Activated CD4-positive, alpha-beta T cell treated with anti-CD3 and anti-CD28 coated beads, Interleukin-2, amount 50 U/mL, for 4 hours (primary cell): ENCODE measurements around the gene SGCA.
A peak's percentile ranks its signal among the peaks of the same experiment; 100 is the strongest.

Experiments used
- DNase-seq, 2 experiments: peaks; one replicate each; pipeline ENCODE4 v3.0.0-alpha.2; 2020

Gene SGCA

DNA sequence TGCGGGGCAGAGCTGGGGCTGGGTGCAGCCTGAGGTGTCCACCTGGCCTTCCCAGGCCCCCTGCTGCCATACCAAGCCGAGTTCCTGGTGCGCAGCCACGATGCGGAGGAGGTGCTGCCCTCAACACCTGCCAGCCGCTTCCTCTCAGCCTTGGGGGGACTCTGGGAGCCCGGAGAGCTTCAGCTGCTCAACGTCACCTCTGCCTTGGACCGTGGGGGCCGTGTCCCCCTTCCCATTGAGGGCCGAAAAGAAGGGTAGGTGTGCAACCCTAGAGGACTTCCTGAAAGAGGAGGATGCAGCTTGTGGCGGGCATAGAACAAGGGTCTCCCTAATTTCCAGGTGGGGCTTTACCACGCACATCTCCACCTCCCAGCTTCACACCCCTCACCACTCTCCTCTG is 2.5 kb downstream of the SGCA start:
- DNase-seq, result no peak

DNA sequence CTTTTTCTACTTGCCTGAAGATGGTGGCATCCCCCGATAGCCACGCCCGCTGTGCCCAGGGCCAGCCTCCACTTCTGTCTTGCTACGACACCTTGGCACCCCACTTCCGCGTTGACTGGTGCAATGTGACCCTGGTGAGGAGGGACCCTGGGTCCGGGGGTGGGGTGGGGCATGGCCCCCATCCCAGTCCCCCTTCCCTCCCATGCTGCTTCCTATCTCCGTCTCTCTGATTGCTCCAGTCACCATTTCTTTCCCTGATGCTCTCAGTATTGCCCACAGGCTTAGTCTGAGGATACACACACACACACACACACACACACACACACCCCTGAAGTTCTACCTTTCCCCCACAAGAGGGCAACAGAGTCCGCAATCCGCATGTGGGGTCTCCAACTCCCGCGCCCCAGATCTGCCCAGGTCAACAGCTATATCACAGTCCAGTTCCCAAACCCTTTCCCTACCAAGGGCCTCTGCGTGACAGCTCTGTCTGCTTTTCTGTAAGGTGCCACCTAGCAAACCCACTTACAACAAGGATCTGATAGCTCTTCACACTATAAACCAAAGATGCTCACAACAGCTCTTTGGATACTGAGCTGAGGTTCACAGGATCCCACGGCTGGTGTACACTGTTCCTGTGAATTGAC is 3.4 kb downstream of the SGCA start:
- DNase-seq, result peak; percentile 33 to 39

DNA sequence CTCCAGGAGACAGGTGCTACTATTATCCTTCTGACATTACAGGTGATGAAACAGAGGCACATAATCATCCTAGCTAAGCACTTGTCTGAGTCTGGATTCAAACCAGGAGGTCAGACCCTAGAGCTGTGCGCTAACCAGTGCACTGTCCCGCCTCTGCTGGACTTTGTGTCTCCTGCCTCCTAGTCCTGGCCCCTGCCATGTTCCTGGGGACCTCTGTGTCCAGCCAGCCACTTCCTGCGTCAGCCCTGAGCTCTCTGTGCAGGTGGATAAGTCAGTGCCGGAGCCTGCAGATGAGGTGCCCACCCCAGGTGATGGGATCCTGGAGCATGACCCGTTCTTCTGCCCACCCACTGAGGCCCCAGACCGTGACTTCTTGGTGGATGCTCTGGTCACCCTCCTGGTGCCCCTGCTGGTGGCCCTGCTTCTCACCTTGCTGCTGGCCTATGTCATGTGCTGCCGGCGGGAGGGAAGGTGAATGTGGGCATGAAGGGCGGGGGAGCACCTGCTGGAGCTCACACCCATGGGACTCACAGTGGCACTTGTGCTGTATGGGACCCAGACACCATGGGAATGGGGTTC is 4.2 kb downstream of the SGCA start:
- DNase-seq, result no peak

DNA sequence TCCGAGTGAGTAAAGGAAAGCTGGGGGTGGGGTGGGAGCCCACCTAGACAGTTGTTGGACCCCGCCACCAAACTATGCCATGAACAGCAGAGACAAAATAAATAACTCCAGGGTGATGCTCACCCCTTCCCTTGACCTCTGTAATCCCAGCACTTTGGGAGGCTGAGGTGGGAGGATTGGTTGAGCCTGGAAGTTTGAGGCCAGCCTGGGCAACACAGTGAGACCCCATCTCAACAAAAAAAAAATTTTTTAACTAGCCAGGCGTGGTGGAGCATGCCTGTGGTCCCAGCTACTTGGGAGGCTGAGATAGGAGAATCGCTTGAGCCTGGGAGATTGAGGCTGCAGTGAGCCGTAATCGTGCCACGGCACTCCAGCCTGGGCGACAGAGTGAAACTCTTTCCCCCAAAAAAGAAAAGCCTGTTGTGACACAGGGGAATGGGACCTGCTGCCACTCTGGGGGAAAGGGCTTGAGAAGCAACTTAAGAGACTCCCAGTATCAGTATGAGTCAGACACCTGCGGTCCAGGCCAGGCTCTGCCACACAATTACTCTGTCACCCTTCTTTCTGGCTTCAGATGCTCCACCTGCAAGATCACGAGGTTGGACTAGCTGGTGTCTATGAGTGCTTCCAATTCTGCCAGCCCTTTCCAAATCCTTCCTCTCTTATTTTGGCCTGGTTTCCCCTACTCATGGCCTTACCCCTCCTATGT is 5.0 kb downstream of the SGCA start:
- DNase-seq, result no peak

DNA sequence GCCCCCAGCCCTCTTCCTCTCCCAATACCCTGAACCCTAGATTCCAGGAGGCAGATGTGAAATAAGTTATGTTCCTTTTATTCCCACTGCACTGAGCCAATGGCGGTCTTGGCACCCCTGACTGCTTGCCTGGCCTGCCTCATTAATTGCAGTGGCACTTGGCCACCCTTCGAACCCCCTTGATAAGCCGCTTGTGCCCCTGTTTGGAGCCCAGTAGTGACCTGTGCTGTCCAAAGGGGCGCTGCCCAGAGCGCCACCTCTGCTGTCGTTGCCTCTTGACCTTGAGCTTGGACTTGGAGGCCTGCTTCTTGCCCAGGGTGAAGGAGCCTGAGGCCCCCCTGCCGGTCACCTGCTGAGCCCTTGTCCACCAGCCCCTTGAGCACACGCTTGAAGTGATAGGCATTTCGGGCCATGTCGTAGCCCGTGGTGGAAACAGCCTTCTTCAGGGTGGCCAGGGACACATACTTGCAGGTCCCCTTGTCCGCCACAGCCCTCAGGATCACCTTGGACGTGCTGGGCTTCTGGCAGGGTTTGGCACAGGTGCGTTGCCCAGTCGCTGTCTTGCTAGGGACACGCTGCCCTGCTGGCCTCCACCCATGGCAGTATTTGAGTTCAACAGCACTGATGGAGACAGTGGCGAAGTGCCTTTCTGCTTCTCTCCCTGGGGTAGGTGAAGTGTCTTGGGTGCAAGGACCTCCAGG is 5.7 kb downstream of the SGCA start:
- DNase-seq, result no peak

DNA sequence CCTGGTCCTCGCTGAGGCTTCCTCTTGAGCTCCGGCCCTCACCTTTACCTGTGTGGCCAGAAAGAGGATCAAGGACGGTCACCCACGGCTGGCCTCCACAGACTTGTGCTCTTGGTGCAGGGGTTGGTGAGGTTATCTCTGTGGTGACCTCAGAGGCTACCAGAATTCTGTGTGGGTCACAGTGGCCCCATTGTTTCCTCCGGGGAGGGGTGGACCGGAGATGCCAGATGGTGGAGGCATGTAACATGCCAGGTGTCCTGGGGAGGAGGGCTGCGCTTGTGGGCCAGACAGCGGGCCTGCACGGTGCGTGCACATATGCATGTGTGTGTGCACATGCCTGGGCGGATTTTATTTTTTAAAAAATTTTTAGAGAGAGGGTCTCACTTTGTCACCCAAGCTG is 6.3 kb downstream of the SGCA start:
- no peak for DNase-seq

DNA sequence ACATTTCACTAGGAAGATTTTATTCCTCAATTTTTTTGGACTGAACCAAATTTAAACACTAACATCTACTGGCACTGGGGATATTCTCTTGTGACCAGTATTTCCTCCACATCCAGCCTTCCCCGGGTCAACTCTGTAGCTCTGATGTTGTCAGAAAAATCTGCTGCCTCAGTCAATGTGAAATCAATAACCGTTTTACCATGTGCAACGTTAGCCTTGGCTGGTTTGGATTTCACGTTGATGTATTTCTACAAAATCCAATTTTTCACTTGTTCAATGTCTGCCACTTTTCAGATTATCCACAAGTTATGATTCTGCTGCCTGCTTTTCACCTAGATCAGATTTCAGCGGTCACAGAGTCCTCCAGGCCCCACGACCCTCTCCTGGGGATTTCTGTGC is 7.1 kb downstream of the SGCA start:
- no peak for DNase-seq

DNA sequence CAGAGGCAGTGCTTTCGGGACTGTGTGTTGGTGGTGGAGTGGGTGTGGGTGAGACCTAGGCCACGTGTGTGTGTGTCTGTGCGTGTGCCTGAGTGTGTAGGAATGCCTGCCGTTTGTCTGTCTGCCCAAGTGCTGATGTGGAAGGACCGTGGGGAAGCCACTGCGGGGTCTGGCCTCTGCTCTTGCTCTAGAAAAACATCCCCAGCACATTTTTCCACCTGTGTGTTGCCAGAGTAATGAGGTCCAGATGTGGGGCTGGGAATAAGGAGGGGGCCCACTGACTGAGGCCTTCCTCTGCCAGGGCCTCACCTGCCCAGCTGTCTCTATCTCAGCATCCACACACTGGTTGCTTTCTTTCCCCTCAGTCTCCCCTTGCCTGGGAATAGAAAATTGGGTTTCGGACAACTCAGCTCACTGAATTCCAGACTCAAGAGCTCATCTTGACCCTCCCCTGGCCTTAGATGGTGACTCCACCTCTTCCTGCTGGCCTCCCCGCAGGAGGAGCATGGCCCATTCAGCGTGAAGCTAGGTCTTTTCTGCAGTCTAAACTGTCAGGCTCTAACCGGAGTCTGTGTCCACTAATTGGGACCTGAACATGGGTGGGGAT is 7.6 kb downstream of the SGCA start:
- DNase-seq, result no peak

DNA sequence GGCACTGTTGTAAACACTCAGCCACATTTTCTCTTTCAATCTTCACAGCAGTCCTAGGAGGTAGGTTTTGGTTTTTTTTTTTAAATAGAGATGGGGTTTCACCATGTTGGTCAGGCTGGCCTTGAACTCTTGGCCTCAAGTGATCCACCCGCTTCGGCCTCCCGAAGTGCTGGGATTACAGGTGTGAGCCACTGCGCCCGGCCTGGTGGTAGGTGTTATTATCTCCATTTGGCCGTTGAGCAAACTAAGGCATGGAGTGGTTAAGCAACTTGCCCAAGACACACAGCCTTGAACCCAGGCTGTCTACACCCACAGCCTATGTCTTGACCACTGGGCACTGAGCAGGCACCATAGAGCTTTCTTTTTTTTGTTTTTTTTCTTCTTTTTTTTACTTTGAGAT is 8.6 kb downstream of the SGCA start:
- no peak for DNase-seq

DNA sequence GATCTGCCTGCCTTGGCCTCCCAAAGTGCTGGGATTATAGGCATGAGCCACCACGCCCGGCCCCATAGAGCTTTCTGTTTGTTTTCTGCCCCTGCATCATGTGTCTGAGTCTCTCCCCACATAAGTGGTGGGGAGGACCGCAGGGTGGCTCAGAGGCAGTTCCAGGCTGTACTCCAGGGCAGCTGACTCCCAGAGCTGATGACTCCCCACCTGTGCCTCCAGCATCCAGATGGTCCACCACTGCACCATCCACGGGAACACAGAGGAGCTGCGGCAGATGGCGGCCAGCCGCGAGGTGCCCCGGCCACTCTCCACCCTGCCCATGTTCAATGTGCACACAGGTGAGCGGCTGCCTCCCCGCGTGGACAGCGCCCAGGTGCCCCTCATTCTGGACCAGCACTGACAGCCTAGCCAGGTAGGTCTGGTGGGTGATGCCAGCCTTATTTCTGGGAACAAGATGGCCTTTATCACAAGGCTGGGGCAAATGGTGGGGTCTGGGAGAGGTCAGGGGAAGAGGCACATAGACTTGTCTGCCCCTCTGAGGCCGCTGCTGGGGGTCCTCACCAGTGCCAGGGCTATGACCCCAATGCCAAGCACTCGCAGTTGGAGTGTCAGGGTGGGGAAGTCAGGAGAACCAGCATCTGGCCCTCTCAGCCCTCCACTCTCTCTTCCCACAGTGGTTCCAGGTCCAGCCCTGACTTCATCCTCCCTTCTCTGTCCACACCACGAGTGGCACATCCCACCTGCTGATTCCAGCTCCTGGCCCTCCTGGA is 9.4 kb downstream of the SGCA start:
- DNase-seq, result no peak

DNA sequence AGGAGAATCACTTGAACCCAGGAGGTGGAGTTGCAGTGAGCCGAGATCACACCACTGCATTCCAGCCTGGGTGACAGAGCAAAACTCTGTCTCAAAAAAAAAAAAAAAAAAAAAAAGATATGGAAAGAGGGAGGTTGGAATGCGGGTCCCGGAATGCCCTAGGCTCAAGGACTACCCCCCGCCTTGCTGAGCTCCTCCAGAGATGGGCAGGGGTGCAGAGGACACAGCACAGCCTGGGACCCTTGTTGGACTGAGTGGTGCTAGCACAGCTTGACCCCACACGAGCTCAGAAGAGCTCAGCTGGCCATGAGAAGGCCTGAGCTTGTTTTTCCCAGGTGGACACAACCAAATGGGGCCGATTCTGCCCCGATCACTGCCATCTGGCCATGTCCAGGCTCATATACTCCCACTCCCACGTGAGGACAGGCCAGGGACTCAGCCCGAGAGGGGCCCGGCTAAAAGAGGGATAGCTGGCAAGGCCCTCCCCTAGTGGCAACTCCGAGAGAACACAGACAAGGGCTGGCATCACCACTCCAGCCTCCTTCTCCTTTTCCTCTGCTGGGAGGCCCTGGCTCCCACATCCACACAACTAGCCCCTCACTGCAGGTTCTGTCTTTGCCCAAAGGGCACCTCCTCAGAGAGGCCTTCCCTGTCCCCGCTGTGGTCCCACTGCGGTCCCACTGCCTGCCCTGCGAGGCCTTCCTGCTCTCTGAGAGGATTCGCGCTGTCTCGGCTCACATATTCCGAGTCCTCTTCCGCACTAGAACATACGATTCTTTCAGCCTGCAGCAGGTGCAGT is 11.0 kb downstream of the SGCA start:
- no peak for DNase-seq

DNA sequence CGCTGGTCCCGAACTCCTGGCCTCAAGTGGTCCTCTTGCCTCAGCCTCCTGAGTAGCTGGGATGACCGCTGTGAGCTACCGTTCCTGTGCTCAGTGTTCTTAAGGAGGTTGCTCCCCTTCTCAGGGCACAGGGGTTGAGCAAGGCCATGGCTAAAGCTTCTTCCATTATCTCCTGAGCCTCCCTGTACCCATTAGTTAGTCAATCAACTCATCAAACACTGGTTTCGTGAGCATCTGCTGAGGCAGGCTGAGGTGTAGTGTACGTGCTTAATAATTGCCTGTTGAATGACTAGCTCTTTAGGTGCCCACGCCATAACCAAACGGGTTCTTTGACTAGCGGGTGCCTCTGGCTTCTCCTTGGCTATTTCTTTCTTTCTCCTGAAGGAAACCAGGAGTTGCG is 11.7 kb downstream of the SGCA start:
- DNase-seq, result no peak

DNA sequence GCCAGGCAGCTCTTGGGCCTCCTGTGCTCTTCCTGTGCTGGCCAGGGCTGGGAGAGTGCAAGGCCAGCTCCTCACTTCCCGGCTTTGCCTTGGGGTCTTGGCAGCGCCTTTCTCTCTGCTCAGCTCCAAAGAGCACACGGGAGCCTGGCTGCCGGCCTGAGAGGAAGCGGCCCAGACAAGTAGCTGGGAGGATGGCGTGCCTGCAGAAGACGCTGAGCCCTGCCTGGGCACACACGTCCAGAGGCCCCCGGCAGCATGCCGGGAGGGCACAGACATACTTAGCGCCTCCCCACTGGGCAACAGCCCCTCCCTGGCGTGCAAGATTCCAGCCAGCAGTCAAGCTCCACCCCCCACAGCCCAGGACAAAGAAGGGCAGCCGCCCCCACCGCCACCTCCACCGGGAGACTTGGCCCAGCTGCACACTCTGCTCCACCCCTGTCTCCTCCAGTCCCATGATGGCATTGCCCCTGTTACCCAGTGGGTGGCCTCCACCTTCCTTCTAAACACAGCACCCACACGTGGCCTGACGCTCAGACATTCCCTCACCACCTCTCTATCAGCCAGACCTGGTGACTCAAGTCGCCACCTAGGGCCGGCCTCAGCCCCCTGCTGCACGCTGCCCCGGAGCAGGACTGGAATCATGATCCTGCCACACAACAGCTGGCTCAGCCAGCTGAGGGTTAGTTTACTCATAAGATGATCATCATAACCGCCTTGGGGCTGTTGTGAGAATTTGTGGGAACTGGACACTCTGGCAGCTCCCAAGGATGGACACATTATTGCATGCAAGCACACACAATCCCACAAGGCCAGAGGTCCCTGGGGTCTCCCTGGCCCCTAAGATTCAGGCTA is 12.4 kb downstream of the SGCA start:
- DNase-seq, result peak; percentile 41 to 43

DNA sequence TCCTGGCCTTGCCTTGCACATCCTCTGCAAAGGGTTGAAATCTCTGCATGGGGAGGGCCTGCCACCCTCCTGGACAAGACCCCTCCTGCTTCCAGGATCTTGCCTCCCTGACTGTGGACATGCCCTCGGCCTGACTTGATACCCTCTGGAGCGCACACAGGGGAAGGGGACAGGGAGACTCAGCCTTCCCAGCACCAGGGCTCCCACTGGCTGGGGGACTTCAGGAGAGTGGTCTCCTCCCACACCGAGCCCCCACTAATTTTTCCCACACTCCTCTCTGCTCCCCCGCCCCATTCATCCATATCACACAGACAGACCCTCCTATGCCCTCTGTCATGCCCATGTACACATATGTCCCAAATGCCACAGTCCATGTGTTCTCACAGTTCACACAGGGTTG is 14.3 kb downstream of the SGCA start:
- DNase-seq, result no peak

DNA sequence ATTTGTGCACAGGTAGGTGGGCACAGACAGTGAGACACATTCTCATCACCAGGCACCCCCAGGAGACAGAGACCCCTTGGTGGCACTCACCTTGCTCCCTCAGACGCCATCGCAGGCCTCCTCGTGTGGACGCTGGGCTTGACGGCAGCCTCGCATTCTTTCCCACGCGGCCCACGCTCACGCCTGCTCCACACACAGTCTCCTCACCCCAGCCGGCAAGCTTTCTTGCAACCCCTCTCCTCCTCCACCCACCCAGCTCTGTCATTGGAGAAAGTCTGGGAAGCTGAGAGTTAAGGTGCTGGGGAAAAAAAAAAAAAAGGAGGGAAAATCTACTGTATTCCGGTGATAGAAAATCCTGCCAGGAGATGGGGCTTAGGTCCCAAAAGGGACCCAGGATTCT is 14.8 kb downstream of the SGCA start:
- DNase-seq, result no peak

DNA sequence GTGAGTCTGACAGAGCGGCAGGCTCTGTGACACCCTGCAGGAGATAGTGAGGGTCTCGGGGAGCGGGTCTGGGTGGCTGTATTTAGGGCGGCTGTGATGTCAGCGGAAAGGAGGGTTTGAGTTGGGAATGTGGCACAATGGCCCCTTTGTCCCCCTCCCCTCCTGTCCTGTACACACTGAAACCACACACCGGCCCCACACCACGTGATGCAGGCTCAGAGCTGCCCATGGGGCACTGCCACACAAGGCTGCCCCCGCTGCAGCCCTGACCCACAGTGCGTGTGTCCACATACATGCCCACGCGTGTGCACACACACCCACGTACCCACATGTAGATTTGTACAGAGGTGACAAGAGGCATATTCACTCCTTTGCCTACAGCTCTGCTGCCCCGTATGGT is 15.3 kb downstream of the SGCA start:
- DNase-seq, result no peak

DNA sequence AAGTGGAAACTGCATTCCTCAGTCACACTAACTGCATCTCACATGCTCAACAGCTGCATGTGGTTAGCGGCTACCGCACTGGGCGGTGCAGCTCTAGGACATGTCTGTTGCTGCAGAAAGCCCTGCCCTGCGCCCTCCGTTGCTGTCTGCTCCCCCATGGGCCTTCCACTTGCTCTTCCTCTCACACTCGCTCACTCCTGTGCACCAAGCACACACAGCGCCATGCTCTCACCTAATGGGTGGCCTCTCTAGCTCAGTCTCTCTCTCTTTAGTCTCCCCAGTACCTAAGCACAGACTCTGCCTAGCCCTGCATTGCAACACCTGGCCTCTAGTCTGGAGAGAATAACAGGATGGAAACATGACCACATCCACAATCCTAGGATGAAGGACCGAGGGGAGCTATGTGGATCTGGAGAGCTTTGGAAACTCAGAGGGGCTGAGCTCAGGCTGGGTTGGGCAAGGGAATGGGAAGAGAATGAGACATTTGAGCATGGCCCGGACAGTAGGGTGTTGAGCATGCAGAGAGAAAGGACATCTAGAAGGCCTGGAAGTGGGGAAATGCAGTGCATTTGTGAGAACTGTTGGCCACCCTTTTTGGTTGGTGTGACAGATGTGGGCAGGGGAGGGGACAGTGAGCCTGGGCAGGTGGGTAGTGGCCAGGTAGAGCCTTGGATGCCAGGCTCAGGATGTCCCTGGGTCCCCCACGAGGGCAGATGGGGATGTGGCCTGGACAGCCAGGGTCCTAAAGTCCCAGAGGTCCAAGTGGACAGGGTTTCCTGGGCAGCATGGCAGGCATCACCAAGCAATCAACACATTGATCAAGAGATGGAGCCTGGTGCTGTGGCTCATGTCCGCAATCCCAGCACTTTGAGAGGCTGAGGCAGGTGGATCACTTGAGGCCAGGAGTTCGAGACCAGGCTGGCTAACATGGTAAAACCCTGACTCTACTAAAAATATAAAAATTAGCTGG is 16.1 kb downstream of the SGCA start:
- no peak for DNase-seq

DNA sequence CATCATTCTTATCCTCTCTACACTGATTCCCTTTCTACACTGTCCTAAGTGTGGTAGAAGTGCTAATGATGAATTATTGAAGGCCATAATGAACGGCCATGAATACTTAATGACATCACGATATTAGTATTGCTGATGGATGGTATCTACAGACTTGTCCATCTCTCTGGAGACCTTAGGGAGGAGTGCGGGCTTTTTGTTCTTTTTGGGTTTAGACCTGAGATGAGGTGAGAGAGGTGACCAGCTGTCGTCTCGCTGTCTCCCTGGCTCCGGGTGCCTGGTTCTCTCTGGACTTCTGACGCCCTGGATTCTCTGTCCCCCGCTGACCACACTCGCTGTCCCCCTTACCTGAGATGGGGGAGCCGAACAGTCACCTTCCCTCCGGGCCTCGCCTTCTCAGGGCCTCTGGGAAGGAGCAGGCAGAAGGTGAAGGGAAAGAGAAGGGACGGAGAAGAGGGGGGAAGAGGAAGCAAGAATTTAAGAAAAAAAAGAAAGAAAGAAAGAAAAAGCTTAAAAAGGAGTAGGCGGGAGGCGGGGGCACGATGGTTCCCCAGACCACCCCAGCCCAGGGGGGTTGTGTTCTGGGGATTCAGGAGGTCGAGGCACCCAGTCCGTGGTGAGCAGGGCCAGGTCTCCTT is 17.1 kb downstream of the SGCA start:
- DNase-seq, result no peak

DNA sequence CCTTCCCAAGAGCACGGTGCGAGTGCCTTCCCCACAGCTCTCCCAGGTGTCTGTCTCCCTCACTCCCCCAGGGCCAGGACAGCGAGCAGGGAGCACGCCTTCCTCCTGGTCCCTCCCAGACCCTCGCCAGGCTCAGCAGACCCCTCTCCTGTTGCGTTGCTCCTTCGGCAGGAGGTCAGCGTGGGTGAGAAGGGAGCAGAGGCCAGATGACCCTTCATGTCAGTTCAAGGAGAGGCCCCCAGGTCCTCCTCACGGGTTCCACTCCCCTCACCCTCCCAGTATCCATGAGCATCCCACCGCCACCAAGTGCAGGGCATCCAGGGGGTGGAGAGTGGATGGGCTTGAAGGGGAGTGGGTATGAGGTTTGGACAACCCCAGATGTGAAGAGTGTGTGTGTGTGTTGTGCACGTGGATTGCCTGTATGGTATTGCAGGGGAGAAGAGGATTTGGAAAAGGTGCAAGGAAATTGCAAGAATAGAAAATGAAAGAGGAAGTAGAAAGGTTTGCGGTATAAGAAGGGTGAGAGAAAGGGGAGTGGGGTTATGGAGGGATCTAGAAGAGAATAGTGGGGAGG is 17.7 kb downstream of the SGCA start:
- no peak for DNase-seq
